GM18907 (cell line): ENCODE results near the gene GRAMD1B.
A peak's percentile ranks its signal among the peaks of the same experiment; 100 is the strongest.

ENCODE experiments used
- ATAC-seq: cut with Tn5 transposase; IDR thresholded peaks from one replicate; pipeline ENCODE4 v1.9.1; 2021; ENCODE audit warnings: mild to moderate bottlenecking, moderate library complexity; ENCODE audit not compliant: unreplicated experiment

Gene GRAMD1B

GRCh38 chr11:123472236-123472935 is 42.3 kb downstream of the GRAMD1B start:
- no peak for ATAC-seq

GRCh38 chr11:123473941-123474677 is 44.0 kb downstream of the GRAMD1B start:
- ATAC-seq = no peak

DNA sequence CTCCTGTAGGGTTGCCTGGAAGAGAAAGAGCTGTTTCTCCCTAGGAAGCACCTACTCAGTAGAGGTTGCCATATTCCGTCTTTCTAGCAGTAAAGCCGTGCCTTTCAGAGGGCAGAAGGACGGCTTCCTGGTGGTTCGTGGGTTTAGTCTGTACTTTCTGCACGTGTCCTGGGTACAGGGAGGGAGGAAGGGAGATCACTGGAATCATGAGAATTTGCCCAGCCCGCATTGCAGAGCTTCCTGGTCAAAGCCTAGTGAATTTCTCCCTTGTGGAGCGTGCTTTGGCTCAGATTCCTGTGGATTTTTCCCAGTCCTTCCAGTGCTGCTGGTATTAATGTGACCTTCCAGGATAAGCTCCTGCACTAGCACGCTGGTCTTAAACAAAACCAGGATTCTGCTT is 44.9 kb downstream of the GRAMD1B start:
- no peak for ATAC-seq

GRCh38 chr11:123475469-123475868 is 45.4 kb downstream of the GRAMD1B start:
- no peak for ATAC-seq

- ATAC-seq = no peak
These were observed 47.3 kb downstream of the GRAMD1B start for GRCh38 chr11:123477205-123477907.

DNA sequence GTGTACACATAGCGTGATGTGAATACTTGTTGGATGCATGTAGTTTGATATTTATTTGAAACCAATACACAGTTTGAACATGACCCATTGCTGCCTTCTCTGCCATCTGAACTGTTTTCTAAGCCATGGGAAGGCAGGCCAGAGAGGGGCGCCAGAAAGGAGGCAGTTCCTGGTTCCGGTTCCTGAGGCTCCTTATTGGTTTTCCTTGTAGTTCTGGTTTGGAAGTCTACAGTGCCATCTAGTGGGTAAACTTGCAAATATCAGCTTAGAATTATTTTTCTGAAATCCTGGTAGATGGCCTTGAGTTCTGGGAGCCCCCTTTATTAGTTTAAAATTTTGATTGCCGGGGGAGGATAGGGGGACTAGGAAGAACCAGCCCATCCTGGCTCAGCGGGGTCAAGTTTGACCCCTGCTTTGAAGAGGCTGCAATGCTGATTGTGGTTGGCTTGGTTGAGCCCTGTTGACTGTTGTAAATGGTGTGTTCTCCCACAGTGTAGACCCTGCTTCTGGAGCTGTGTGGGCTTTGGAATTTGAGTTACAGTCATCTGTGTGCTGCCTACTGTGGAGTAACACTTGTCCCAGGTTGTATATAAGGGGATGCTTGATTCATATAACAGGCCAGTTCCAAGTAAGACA is 48.4 kb downstream of the GRAMD1B start:
- ATAC-seq = no peak

- peak; percentile 91 for ATAC-seq
These were observed 49.2 kb downstream of the GRAMD1B start for GRCh38 chr11:123479048-123479837.

DNA sequence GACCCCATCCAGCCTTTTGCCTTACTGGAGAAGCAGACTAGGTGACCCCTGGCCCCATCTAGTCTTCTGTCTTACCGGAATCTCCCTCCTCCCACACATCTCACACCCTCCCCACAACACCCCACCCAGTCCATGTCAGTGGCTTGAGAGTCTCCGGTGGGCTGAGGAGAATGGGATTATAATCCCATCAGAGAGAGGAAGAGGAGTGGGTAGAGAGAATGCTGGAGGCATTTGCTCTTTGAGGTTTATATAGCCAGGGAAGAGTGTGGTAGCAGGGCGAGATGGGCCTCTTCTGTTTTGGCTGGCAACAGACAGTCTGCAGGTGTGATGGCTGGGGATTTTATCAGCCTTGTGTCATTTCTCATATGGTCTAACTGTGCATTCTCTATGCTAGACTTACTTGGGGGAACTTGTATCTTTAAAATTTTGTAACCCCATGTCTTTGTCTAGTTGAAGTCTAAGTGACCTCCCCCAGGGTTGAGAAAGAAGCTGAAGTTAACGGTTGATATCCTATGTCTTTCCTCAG is 50.3 kb downstream of the GRAMD1B start:
- peak; percentile 28 for ATAC-seq

DNA sequence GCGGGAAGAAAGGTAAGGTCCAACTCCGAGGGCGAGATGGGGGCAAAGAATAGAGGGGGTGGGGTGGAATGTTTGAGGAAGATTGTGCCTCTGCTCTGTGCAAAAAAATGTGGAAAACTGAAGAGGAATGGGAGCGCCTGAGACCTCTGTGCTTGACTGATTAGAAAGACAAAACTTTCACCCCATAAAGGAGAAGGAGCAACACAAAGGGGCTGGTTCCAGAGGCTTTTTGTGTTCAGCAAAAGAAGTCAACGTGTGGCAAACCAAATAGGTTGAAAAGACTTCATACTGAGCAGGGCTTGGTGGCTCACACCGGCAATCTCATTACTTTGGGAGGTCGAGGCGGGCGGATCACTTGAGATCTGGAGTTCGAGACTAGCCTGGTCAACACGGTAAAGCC is 50.8 kb downstream of the GRAMD1B start:
- ATAC-seq = no peak

DNA sequence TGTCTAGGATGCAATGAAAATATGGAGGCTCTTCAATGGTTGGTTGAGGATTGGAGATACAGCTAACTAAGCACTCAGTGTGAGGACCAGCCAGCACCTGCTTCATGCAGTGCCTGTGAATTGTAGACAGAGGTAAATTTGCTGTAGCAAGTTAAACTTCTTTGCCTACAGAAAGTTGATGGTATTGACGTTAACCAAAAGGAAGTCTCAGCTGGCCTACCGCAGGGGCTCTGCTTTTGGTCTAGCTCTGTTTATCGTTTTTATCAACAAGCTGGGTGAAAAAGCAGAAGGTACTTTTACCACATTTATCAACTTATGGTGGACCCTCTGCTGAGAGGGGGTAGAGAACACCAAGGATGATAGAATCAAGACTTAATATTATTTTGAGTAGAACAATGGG is 51.6 kb downstream of the GRAMD1B start:
- ATAC-seq = no peak

- ATAC-seq = no peak
These were observed 52.1 kb downstream of the GRAMD1B start for GRCh38 chr11:123482218-123482617.

GRCh38 chr11:123483058-123483457 is 53.0 kb downstream of the GRAMD1B start:
- no peak for ATAC-seq

GRCh38 chr11:123483466-123483865 is 53.4 kb downstream of the GRAMD1B start:
- ATAC-seq = no peak

GRCh38 chr11:123484448-123484847 is 54.4 kb downstream of the GRAMD1B start:
- ATAC-seq = no peak

DNA sequence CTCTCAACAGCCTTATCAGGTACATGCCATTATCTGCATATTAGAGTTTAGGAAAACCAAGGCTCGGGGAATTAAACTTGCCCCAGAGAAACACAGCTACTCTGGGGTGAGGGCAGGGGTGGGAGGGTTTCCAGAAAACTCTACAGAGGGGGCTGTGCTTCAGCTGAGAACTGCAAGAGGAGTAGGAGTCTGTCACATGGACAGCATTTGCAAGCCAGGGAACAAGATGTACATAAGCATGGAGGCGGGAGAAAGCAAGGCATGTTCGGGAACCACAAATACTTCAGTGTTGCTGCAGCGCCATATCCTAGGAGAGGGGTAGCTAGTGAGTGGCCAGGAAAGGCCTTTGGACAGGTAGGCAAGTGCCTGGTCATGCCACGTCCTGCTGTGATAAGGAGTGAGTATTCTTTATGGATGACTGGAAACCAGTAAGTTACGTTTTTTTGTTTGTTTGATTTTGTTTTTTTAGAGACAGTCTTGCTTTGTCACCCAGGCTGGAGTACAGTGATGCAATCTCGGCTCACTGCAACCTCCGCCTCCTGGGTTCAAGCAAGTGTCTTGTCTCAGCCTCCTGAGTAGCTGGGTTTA is 57.2 kb downstream of the GRAMD1B start:
- no peak for ATAC-seq

- ATAC-seq = no peak
These were observed 60.5 kb downstream of the GRAMD1B start for GRCh38 chr11:123490527-123490926.

GRCh38 chr11:123491241-123491640 is 61.2 kb downstream of the GRAMD1B start:
- no peak for ATAC-seq

DNA sequence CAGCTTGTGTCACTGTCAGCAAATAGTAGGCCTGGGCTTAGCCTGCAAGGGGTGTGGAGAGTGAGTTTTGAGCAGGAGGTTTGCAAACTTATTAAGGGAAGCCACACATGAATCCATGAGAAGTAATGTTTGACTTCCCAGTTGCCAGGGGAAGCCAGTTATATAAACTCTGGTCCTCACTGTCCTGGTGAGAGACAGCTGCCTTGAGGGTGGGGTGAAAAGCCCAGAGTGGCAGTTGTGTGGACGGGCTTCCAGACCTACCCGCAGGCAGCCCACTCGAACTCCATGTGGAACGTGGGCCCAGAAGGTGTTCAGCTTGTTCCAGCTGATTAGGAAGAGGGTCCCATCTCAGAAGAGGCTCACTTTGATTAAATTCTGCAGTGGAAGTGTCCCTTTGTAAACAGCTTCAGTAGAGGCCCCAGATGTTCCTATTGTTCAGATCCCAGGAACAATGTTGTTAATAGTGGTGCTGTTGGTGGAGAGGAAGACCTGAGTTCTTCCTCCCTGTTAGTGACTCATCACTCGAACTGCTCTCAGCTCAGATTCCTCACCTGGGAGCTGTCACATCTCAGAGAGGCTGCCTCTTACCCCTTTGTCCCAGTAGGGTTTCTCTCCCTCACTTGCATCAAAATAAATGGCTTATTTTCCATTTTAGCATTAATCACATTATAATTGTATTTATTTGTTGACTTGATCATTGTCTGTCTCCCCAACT is 63.4 kb downstream of the GRAMD1B start:
- ATAC-seq = no peak
